ENCODE results near the gene AP3M1.

GRCh38 chr10:74189999-74190421, 39.4 kb upstream of the AP3M1 start:
- TF ChIP-seq CTCF (conservative IDR thresholded peaks at IDR 0.05; ENCODE audit: low read length) (no peak), EZH2phosphoT487 (IDR thresholded peaks at IDR 0.05; ENCODE audit: borderline replicate concordance) (no peak)

Data from Loucy (cell line).